Tibial nerve (tissue), 3 donors: ENCODE results near the gene LRRC10B.

Source experiments
- POLR2A ChIP-seq, 2 donors: fragments of 450-650 bp; IDR thresholded peaks; one replicate each; pipeline ENCODE4 v1.6.1; 2017; ENCODE audit warnings: antibody characterized with exemption in 2 of 2, mild to moderate bottlenecking in 2 of 2, moderate library complexity in 2 of 2
- TF ChIP-seq, protein P1 (sequence below), 5 experiments: fragments of 200-600 bp in 3 of 5; fragments of 450-650 bp in 2 of 5; sonication (generic) in 3 of 5; IDR thresholded peaks; one replicate each; pipeline ENCODE4 v1.5.1; 2016 to 2019; ENCODE audit warnings: antibody characterized with exemption in 5 of 5, mild to moderate bottlenecking in 3 of 5, moderate library complexity in 2 of 5

DNA sequence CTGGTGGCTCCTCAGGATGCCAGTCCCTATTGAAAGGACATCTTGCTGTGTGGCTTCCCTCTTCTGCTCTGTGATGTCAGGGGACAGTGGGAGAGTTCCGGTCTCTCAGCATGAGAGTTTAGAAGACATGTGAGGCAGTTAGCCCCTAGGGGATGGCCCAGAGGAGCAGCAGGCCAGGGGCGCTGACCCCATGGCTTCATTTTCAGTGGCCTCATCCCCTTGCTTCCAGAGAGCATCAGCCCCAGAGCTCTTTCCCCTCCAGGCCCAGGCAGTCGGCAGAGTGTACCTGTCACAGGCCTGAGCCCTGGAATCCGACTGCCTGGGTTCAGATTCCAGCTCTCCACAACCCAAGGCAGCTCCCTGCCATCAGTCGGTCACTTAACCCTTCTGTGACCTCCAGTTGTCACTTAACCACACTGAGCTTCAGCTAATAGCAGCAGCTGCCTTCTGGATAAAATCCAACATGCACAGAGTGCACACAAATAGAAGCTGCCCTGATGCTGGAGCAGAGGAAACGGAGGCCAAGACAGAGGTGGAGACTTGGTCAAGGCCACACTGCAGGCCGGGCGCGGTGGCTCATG is 14.1 kb upstream of the LRRC10B start:
- TF ChIP-seq, protein P1, sequence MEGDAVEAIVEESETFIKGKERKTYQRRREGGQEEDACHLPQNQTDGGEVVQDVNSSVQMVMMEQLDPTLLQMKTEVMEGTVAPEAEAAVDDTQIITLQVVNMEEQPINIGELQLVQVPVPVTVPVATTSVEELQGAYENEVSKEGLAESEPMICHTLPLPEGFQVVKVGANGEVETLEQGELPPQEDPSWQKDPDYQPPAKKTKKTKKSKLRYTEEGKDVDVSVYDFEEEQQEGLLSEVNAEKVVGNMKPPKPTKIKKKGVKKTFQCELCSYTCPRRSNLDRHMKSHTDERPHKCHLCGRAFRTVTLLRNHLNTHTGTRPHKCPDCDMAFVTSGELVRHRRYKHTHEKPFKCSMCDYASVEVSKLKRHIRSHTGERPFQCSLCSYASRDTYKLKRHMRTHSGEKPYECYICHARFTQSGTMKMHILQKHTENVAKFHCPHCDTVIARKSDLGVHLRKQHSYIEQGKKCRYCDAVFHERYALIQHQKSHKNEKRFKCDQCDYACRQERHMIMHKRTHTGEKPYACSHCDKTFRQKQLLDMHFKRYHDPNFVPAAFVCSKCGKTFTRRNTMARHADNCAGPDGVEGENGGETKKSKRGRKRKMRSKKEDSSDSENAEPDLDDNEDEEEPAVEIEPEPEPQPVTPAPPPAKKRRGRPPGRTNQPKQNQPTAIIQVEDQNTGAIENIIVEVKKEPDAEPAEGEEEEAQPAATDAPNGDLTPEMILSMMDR (IDR thresholded peaks at IDR 0.05): no peak
- no peak for TF ChIP-seq POLR2A (IDR thresholded peaks at IDR 0.05)
